Neural cell (in vitro differentiated cells): ENCODE measurements around the gene HSD17B14.

Experiments used
- RAD21 ChIP-seq: fragments of 450-650 bp; conservative IDR thresholded peaks from 2 replicates; pipeline ENCODE4 v1.6.1; 2014; ENCODE audit warnings: antibody characterized with exemption, mild to moderate bottlenecking, moderate library complexity
- SMC3 ChIP-seq: fragments of 450-650 bp; conservative IDR thresholded peaks from 2 replicates; pipeline ENCODE4 v1.6.1; 2014; ENCODE audit warnings: antibody characterized with exemption, mild to moderate bottlenecking, moderate library complexity; ENCODE audit not compliant: poor library complexity
- TAF1 ChIP-seq: IDR thresholded peaks from 2 replicates; pipeline ENCODE4 v1.6.1; 2012; ENCODE audit warnings: low read depth
- TF ChIP-seq, protein P1 (sequence below): fragments of 450-650 bp; IDR thresholded peaks from 2 replicates; pipeline ENCODE4 v1.5.1; 2014; ENCODE audit warnings: antibody characterized with exemption, mild to moderate bottlenecking, moderate library complexity; ENCODE audit not compliant: poor library complexity, severe bottlenecking

GRCh38 chr19:48841047-48841446 is 4.8 kb upstream of the HSD17B14 start:
- TF ChIP-seq, protein P1, sequence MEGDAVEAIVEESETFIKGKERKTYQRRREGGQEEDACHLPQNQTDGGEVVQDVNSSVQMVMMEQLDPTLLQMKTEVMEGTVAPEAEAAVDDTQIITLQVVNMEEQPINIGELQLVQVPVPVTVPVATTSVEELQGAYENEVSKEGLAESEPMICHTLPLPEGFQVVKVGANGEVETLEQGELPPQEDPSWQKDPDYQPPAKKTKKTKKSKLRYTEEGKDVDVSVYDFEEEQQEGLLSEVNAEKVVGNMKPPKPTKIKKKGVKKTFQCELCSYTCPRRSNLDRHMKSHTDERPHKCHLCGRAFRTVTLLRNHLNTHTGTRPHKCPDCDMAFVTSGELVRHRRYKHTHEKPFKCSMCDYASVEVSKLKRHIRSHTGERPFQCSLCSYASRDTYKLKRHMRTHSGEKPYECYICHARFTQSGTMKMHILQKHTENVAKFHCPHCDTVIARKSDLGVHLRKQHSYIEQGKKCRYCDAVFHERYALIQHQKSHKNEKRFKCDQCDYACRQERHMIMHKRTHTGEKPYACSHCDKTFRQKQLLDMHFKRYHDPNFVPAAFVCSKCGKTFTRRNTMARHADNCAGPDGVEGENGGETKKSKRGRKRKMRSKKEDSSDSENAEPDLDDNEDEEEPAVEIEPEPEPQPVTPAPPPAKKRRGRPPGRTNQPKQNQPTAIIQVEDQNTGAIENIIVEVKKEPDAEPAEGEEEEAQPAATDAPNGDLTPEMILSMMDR, result no peak
- TF ChIP-seq TAF1, result no peak
- no peak for TF ChIP-seq SMC3
- no peak for TF ChIP-seq RAD21
